HCEC 1CT (cell line): Measurements from ENCODE around the gene CYB5D1.

Source experiments
- DNase-seq: peaks from one replicate; pipeline ENCODE4 v3.0.0-alpha.2; 2017

Gene CYB5D1

GRCh38 chr17:7888184-7888920 lies 30.5 kb downstream of the CYB5D1 start, which contains the start of gene CHD3:
CHD3 (plus strand) TSS chr17:7888789; CDS start chr17:7889001, 212 bp downstream.
- DNase-seq: no peak

GRCh38 chr17:7889166-7889955 lies 31.6 kb downstream of the CYB5D1 start:
- DNase-seq: peak; percentile 82

GRCh38 chr17:7893187-7893880 lies 35.5 kb downstream of the CYB5D1 start:
- no peak for DNase-seq

- DNase-seq: no peak
These were observed 36.4 kb downstream of the CYB5D1 start for GRCh38 chr17:7894226-7894625.

GRCh38 chr17:7894866-7895265 lies 37.1 kb downstream of the CYB5D1 start:
- DNase-seq: no peak

- DNase-seq: no peak
These were observed 39.3 kb downstream of the CYB5D1 start for GRCh38 chr17:7897090-7897489.

GRCh38 chr17:7897773-7898172 lies 40.0 kb downstream of the CYB5D1 start:
- DNase-seq: peak; percentile 22

GRCh38 chr17:7903154-7904103 lies 45.6 kb downstream of the CYB5D1 start:
- DNase-seq: no peak

GRCh38 chr17:7909089-7909488 lies 51.3 kb downstream of the CYB5D1 start:
- no peak for DNase-seq

GRCh38 chr17:7910281-7910680 lies 52.5 kb downstream of the CYB5D1 start:
- DNase-seq: no peak

- DNase-seq: no peak
These were observed 52.9 kb downstream of the CYB5D1 start for GRCh38 chr17:7910711-7911110.

GRCh38 chr17:7911116-7911515 lies 53.3 kb downstream of the CYB5D1 start:
- DNase-seq: no peak
